HG02678 (cell line): ENCODE data around the gene ROPN1L.
A peak's percentile ranks its signal among the peaks of the same experiment; 100 is the strongest.
"Not testable (repeated sequence)": the region's sequence is repeated elsewhere in the genome, so short reads cannot be mapped to it uniquely, and the experiment has no call there.

Source experiments
- ATAC-seq: cut with Tn5 transposase; IDR thresholded peaks from one replicate; pipeline ENCODE4 v1.9.1; 2021; ENCODE audit warnings: mild to moderate bottlenecking, moderate library complexity; ENCODE audit not compliant: unreplicated experiment

Gene ROPN1L

GRCh38 chr5:10498350-10498749 is 56.7 kb downstream of the ROPN1L start:
- ATAC-seq, result no peak

- no peak for ATAC-seq
Measured at GRCh38 chr5:10499066-10499465, 57.4 kb downstream of the ROPN1L start.

- no peak for ATAC-seq
Measured at GRCh38 chr5:10499776-10500175, 58.1 kb downstream of the ROPN1L start.

- ATAC-seq, result no peak
Measured at GRCh38 chr5:10500669-10501068, 59.0 kb downstream of the ROPN1L start.

GRCh38 chr5:10501554-10502075 is 59.9 kb downstream of the ROPN1L start:
- no peak for ATAC-seq

GRCh38 chr5:10502130-10502529 is 60.5 kb downstream of the ROPN1L start:
- ATAC-seq, result no peak

GRCh38 chr5:10502578-10502977 is 60.9 kb downstream of the ROPN1L start:
- ATAC-seq, result no peak

- no peak for ATAC-seq
Measured at GRCh38 chr5:10503321-10503720, 61.6 kb downstream of the ROPN1L start.

GRCh38 chr5:10503997-10504793 is 62.5 kb downstream of the ROPN1L start:
- no peak for ATAC-seq

- peak; percentile 80 for ATAC-seq
Measured at GRCh38 chr5:10505517-10506095, 63.9 kb downstream of the ROPN1L start.

GRCh38 chr5:10506535-10506934 is 64.9 kb downstream of the ROPN1L start:
- no peak for ATAC-seq

- ATAC-seq, result no peak
Measured at GRCh38 chr5:10507575-10508096, 66.0 kb downstream of the ROPN1L start.

GRCh38 chr5:10509575-10509974 is 67.9 kb downstream of the ROPN1L start:
- no peak for ATAC-seq

- no peak for ATAC-seq
Measured at GRCh38 chr5:10511741-10512640, 70.3 kb downstream of the ROPN1L start.

- no peak for ATAC-seq
Measured at GRCh38 chr5:10513501-10514442, 72.1 kb downstream of the ROPN1L start.

- not testable (repeated sequence) for ATAC-seq
Measured at GRCh38 chr5:10514572-10514971, 72.9 kb downstream of the ROPN1L start.
